Ovary (tissue), 9 donors: ENCODE data around the gene EIF3F. TPM values are rescaled to one million over a fixed set of nuclear protein-coding genes. Genes with fewer than 3 reads are reported as not detected.

ENCODE experiments used
- DNase-seq, 5 donors: peaks; one replicate each; pipeline ENCODE4 v3.0.0-alpha.2; 2019 to 2020
- H3K27ac ChIP-seq, 2 donors: fragments of 200-600 bp; one replicate each; pipeline versions ENCODE4 v1.5.1 to v1.8.0; 2019 to 2022
- H3K27me3 ChIP-seq: fragments of 200-600 bp; one replicate; pipeline ENCODE4 v1.8.0; 2022
- H3K36me3 ChIP-seq: fragments of 200-600 bp; sonication (generic); one replicate; pipeline ENCODE4 v1.5.1; 2019
- H3K4me1 ChIP-seq: one replicate; pipeline ENCODE4 v1.8.1; 2013; ENCODE audit warnings: mild to moderate bottlenecking, moderate library complexity; ENCODE audit not compliant: insufficient read depth
- H3K4me3 ChIP-seq: fragments of 200-600 bp; sonication (generic); one replicate; pipeline ENCODE4 v1.5.1; 2017
- H3K9me3 ChIP-seq, 2 donors: fragments of 200-600 bp in 1 of 2; sonication (generic) in 1 of 2; one replicate each; pipeline versions ENCODE4 v1.5.1 to v1.8.1; 2013 to 2019; ENCODE audit warnings: mild to moderate bottlenecking in 1 of 2, moderate library complexity in 1 of 2
- CTCF ChIP-seq, 3 donors: fragments of 450-650 bp in 2 of 3; fragments of 200-600 bp in 1 of 3; IDR thresholded peaks; one replicate each; pipeline versions ENCODE4 v1.5.1 to v1.8.0; 2016 to 2022; ENCODE audit warnings: antibody characterized with exemption in 3 of 3, mild to moderate bottlenecking in 1 of 3
- EP300 ChIP-seq: sonication (generic); formaldehyde crosslinking; IDR thresholded peaks from one replicate; pipeline ENCODE4 v1.6.1; 2017; ENCODE audit warnings: antibody characterized with exemption
- POLR2A ChIP-seq: fragments of 450-650 bp; IDR thresholded peaks from one replicate; pipeline ENCODE4 v1.6.1; 2017; ENCODE audit warnings: antibody characterized with exemption, mild to moderate bottlenecking, moderate library complexity
- WGBS, 3 donors: extraction: QIAGEN DNeasy Blood & Tissue Kit in 1 of 3; methylation state at CpG; one replicate each; pipeline versions ENCODE4 v1.1.5 to v1.1.7; 2013 to 2017; 5-methylcytosine and 5-hydroxymethylcytosine counted together
- intact Hi-C, 4 donors: fragments of 100-400 bp; cut with DNase I; formaldehyde crosslinking; loops; one replicate each; pipeline versions ENCODE4 v1.11.0 to v1.15.1; 2022 to 2023
- polyA plus RNA-seq, 2 donors: library from polyadenylated mRNA; stranded (reverse); fragments of 200-250 nt in 1 of 2; fragments of 350-450 nt in 1 of 2; fragmentation: Illumina TruSeq in 1 of 2; extraction: RNeasy Lipid Tissue Mini Kit (QIAGEN cat#74804) in 1 of 2; gene quantifications; one replicate each; pipeline ENCODE4 v1.2.3, GENCODE V29; 2013 to 2014
- total RNA-seq, 7 donors: library from RNA; depleted of rRNA in 2 of 7; stranded (reverse); fragments of >200 nt in 2 of 7; fragmentation: NEBNext Ultra II Directional in 3 of 7; extraction: Animal tissue kit (Norgen Biotek cat#: 25700) in 3 of 7; gene quantifications; one replicate each; pipeline versions ENCODE4 v1.1.0 to v1.2.4, GENCODE V29; 2016 to 2023
- donor health status: DM: no; HTN: no; CAD: no; lungs with moderate emphysema.
- donor health status: DM: no; HTN: no; CAD: no.
- donor health status: Bipolar disorder and iron deficiency.
- donor health status: DM: yes; HTN: yes; CAD: no.
- donor health status: DM: no; HTN: no; CAD: no.
- donor health status: DM: yes; HTN: yes; CAD: no.

EIF3F gene
- total and polyA plus RNA-seq, 9 donors: 235 to 764 (median 328) TPM

- 75 to 88% (median 79%) methylated on average over 1 of the region's 1 CpG for WGBS, 3 donors
- no peak overlapping the region for H3K4me3 ChIP-seq
- H3K27me3 ChIP-seq: no peaks in the 10 kb centered on the region
- no peak overlapping the region for H3K27ac ChIP-seq
- TF ChIP-seq EP300: no peak
- no peaks in the 10 kb centered on the region for H3K4me1 ChIP-seq
- no peak for DNase-seq
- intact Hi-C loops: no loop called here
- no peaks in the 10 kb centered on the region for H3K9me3 ChIP-seq
- no peaks in the 10 kb centered on the region for H3K36me3 ChIP-seq
Observed at GRCh38 chr11:7949934-7950333, 37.2 kb upstream of the EIF3F start.

- intact Hi-C loops: no loop called here
- no peak overlapping the region for H3K27ac ChIP-seq
- H3K27me3 ChIP-seq: no peaks in the 10 kb centered on the region
- no peaks in the 10 kb centered on the region for H3K4me1 ChIP-seq
- TF ChIP-seq CTCF (IDR thresholded peaks at IDR 0.05) (no peak), EP300 (no peak), POLR2A (no peak)
- no peak for DNase-seq
- no peak overlapping the region for H3K4me3 ChIP-seq
- WGBS, 3 donors: 63 to 82% (median 66%) methylated on average over 1 of the region's 1 CpG
- H3K9me3 ChIP-seq: no peaks in the 10 kb centered on the region
- no peaks in the 10 kb centered on the region for H3K36me3 ChIP-seq
Observed at GRCh38 chr11:7955191-7955590, 31.9 kb upstream of the EIF3F start.

GRCh38 chr11:7964261-7964660, 22.9 kb upstream of the EIF3F start:
- 47 to 55% (median 54%) methylated on average over 3 of the region's 3 CpGs for WGBS, 3 donors
- Histone ChIP-seq H3K4me1 (no peaks in the 10 kb centered on the region), H3K4me3 (no peak overlapping the region), H3K36me3 (no peaks in the 10 kb centered on the region), H3K27me3 (no peaks in the 10 kb centered on the region), H3K27ac (no peak overlapping the region), H3K9me3 (no peaks in the 10 kb centered on the region)
- intact Hi-C loops: no loop called here
- TF ChIP-seq CTCF (IDR thresholded peaks at IDR 0.05) (no peak), POLR2A (no peak), EP300 (no peak)
- no peak for DNase-seq

- H3K27me3 ChIP-seq: no peaks in the 10 kb centered on the region
- no peaks in the 10 kb centered on the region for H3K4me1 ChIP-seq
- no peaks in the 10 kb centered on the region for H3K36me3 ChIP-seq
- H3K4me3 ChIP-seq: no peak overlapping the region
- intact Hi-C loops: no loop called here
- TF ChIP-seq EP300 (no peak), POLR2A (no peak), CTCF (IDR thresholded peaks at IDR 0.05) (no peak)
- no peak overlapping the region for H3K27ac ChIP-seq
- DNase-seq: no peak
- H3K9me3 ChIP-seq: no peaks in the 10 kb centered on the region
Observed at GRCh38 chr11:7964873-7965272, 22.3 kb upstream of the EIF3F start.

- 73 to 84% (median 75%) methylated on average over 1 of the region's 1 CpG for whole genome bisulfite sequencing, 3 donors
- no peaks in the 10 kb centered on the region for H3K9me3 ChIP-seq
- H3K4me3 ChIP-seq: no peak within 1 kb of the TSS
- H3K36me3 ChIP-seq: no peaks in the 10 kb centered on the region
- DNase-seq: no peak
- no peaks in the 10 kb centered on the region for H3K4me1 ChIP-seq
- H3K27ac ChIP-seq: no peak within 1 kb of the TSS
- TF ChIP-seq POLR2A (no peak), EP300 (no peak)
- H3K27me3 ChIP-seq: no peaks in the 10 kb centered on the region
- intact Hi-C loops: no loop called here
Observed at GRCh38 chr11:7965386-7965785, 21.8 kb upstream of the EIF3F start, which contains the start of gene NLRP10. Gene NLRP10, minus strand, starts transcription at chr11:7965447. Its CDS starts 1,952 bp downstream, at chr11:7963495.
